Left ventricle myocardium inferior (tissue), 1 donor: Measurements from ENCODE around the gene CDCA5. TPM values are rescaled to one million over a fixed set of nuclear protein-coding genes. Genes with fewer than 3 reads are reported as not detected.

Source experiments
- DNase-seq: peaks from one replicate; pipeline ENCODE4 v3.0.0-alpha.2; 2020
- H3K27ac ChIP-seq: fragments of 200-600 bp; replicated peaks from 2 replicates; pipeline ENCODE4 v1.8.0; 2021
- H3K27me3 ChIP-seq: fragments of 200-600 bp; 2 replicates; pipeline ENCODE4 v1.8.0; 2021; ENCODE audit warnings: low read depth
- H3K36me3 ChIP-seq: fragments of 200-600 bp; 2 replicates; pipeline ENCODE4 v1.8.0; 2021
- H3K4me1 ChIP-seq: fragments of 200-600 bp; 2 replicates; pipeline ENCODE4 v1.8.0; 2021
- H3K4me3 ChIP-seq: fragments of 200-600 bp; 2 replicates; pipeline ENCODE4 v1.8.0; 2021; ENCODE audit warnings: mild to moderate bottlenecking, moderate library complexity
- H3K9me3 ChIP-seq: fragments of 200-600 bp; replicated peaks from 2 replicates; pipeline ENCODE4 v1.8.0; 2021
- CTCF ChIP-seq: fragments of 200-600 bp; IDR thresholded peaks from 2 replicates; pipeline ENCODE4 v1.8.0; 2021; ENCODE audit warnings: antibody characterized with exemption, mild to moderate bottlenecking, borderline replicate concordance
- intact Hi-C: fragments of 100-400 bp; cut with micrococcal nuclease; formaldehyde crosslinking; loops from one replicate; pipeline ENCODE4 v1.11.0; 2022
- total RNA-seq: library from RNA; stranded (reverse); fragmentation: NEBNext Ultra II Directional; extraction: Animal tissue kit (Norgen Biotek cat#: 25700); gene quantifications from one replicate; pipeline ENCODE4 v1.2.1, GENCODE V29; 2021
- donor health status: DM: no; HTN: yes; CAD: no; lungs with severe emphysema.

Gene CDCA5
- total RNA-seq, 1 donor from 2014 or later, result 1.3 TPM

GRCh38 chr11:65078786-65079342 is 5.0 kb downstream of the CDCA5 start:
- DNase-seq, result no peak
- no peak overlapping the region for H3K27ac ChIP-seq

GRCh38 chr11:65078151-65078550 is 5.7 kb downstream of the CDCA5 start:
- peaks cover 1% of the 10 kb centered on the region for H3K4me1 ChIP-seq
- intact Hi-C loops, result no loop called here
- no peak overlapping the region for H3K27ac ChIP-seq
- H3K9me3 ChIP-seq, result no peaks in the 10 kb centered on the region
- no peak for DNase-seq
- H3K36me3 ChIP-seq, result no peaks in the 10 kb centered on the region
- no peaks in the 10 kb centered on the region for H3K27me3 ChIP-seq
- TF ChIP-seq CTCF, result peak; percentile 66
- no peak overlapping the region for H3K4me3 ChIP-seq

More at GRCh38 chr11:65078786-65079342, 5.0 kb downstream of the CDCA5 start:
- TF ChIP-seq CTCF, result no peak
- Histone ChIP-seq H3K4me3 (no peak overlapping the region), H3K36me3 (no peaks in the 10 kb centered on the region), H3K9me3 (no peaks in the 10 kb centered on the region), H3K27me3 (no peaks in the 10 kb centered on the region), H3K4me1 (peaks cover 8% of the 10 kb centered on the region)
- intact Hi-C loops, result no loop called here

- DNase-seq, result no peak
- intact Hi-C loops, result no loop called here
- no peaks in the 10 kb centered on the region for H3K27me3 ChIP-seq
- no peaks in the 10 kb centered on the region for H3K36me3 ChIP-seq
- H3K27ac ChIP-seq, result no peak overlapping the region
- no peak overlapping the region for H3K4me3 ChIP-seq
- no peaks in the 10 kb centered on the region for H3K9me3 ChIP-seq
- no peaks in the 10 kb centered on the region for H3K4me1 ChIP-seq
- TF ChIP-seq CTCF, result no peak
These were observed 6.4 kb downstream of the CDCA5 start for GRCh38 chr11:65077451-65077850.

- Histone ChIP-seq H3K36me3 (no peaks in the 10 kb centered on the region), H3K27ac (no peak overlapping the region), H3K9me3 (no peaks in the 10 kb centered on the region), H3K4me3 (no peak overlapping the region), H3K4me1 (no peaks in the 10 kb centered on the region), H3K27me3 (no peaks in the 10 kb centered on the region)
- no peak for TF ChIP-seq CTCF
- no peak for DNase-seq
- intact Hi-C loops, result no loop called here
These were observed 11.2 kb downstream of the CDCA5 start for GRCh38 chr11:65072631-65072966.

- H3K4me1 ChIP-seq, result no peaks in the 10 kb centered on the region
- no peak overlapping the region for H3K27ac ChIP-seq
- no peak for DNase-seq
- H3K9me3 ChIP-seq, result no peaks in the 10 kb centered on the region
- no peaks in the 10 kb centered on the region for H3K36me3 ChIP-seq
- intact Hi-C loops, result no loop called here
- H3K27me3 ChIP-seq, result no peaks in the 10 kb centered on the region
- TF ChIP-seq CTCF, result no peak
- no peak overlapping the region for H3K4me3 ChIP-seq
These were observed 11.8 kb downstream of the CDCA5 start for GRCh38 chr11:65071907-65072630.
